Stimulated activated naive B cell treated with anti-CD40 and anti-IgM and Interleukin-4, amounts not matched to agents 10 μg/mL and 1 μg/mL and 100 μg/mL, for 72 hours (primary cell): ENCODE data around the gene SLC8A1.
A peak's percentile ranks its signal among the peaks of the same experiment; 100 is the strongest.

Source experiments
- ATAC-seq, 2 donors: fragments of 150-1000 bp; cut with Tn5 transposase; replicated peaks; 2 replicates each; pipeline ENCODE4 v1.10.0; 2021; ENCODE audit warnings: moderate library complexity in 1 of 2
- DNase-seq: peaks from one replicate; pipeline ENCODE4 v3.0.0; 2021
- H3K27ac Mint-ChIP-seq: one replicate; pipeline ENCODE4 v1.8.0; 2022; ENCODE audit warnings: mild to moderate bottlenecking, mixed read lengths
- H3K27me3 Mint-ChIP-seq, 2 donors: one replicate each; pipeline ENCODE4 v1.8.0; 2022; ENCODE audit warnings: mixed read lengths in 2 of 2
- H3K36me3 Mint-ChIP-seq, 2 donors: one replicate each; pipeline ENCODE4 v1.8.0; 2022; ENCODE audit warnings: mixed read lengths in 2 of 2, mild to moderate bottlenecking in 1 of 2
- H3K4me1 Mint-ChIP-seq, 2 donors: one replicate each; pipeline ENCODE4 v1.8.0; 2022; ENCODE audit warnings: mixed read lengths in 2 of 2, mild to moderate bottlenecking in 1 of 2
- H3K4me3 Mint-ChIP-seq, 2 donors: one replicate each; pipeline ENCODE4 v1.8.0; 2022; ENCODE audit warnings: mild to moderate bottlenecking in 2 of 2, mixed read lengths in 2 of 2, moderate library complexity in 1 of 2
- H3K9me3 Mint-ChIP-seq, 2 donors: one replicate each; pipeline ENCODE4 v1.8.0; 2022; ENCODE audit warnings: mixed read lengths in 2 of 2, mild to moderate bottlenecking in 1 of 2

SLC8A1 gene

DNA sequence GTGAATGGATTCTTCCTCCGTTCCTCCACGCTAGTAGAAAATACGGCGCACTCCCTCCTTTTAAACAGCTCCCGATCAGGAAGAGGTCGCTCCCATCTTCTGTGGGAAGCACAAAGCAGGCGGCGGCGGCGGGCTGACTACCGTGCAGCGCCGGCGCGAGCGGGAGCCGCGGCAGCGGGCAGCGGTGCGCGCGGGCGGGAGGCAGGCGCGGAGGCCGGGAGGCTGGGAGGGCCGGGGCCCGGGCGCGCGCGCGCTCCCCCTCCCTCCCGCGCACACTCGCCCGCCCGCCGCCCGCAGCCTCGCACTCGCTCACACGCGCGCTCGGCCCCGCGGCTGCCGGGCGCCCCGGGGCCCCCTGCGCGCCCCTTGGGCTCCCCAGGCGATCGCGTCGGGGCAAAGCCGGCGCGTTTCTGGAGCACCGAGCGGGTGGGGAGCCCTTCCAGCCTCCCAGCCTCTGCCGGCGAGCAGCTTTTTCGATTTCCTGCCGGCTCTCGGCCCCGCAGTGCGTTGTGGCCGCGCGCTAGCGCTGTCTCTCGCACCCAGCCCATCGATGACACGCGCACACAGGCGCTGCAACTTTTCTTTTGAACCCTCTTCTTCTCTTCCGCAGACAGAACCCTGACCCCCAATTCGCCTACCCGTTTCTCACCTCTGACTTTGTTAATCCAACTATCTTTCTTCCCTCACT, at the start of gene SLC8A1:
TSS of gene SLC8A1 (minus strand) at position 173 of the 688 bp plus-strand sequence.
- peak; percentile 53 to 54 for ATAC-seq

DNA sequence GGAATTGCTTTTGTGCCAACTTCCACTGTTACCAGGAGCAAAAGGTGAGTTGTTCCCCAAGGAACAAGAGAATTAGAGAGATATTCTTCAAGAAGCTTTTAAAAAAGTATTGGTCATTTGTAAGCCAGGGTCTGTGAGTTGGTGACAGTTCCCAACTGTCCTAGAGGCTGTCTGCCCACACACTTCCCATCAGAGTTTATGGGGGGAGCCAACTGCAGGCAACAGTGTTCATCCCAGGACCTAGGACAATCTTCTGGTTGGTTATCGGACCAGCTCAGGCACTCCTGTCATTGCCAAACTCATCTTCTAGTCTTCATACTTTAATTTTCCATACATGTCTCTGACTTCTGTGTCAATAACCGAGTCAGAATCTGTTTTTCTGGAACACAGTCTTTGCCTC, 47.5 kb upstream of the SLC8A1 start:
- no peak for ATAC-seq
- no peaks in the 10 kb centered on the region for H3K36me3 Mint-ChIP-seq
- H3K27me3 Mint-ChIP-seq, result no peaks in the 10 kb centered on the region
- DNase-seq, result no peak
- no peak overlapping the region for H3K27ac Mint-ChIP-seq
- H3K4me3 Mint-ChIP-seq, result no peak overlapping the region
- H3K4me1 Mint-ChIP-seq, result peaks cover 0 to 3% of the 10 kb centered on the region in 2 donors
- H3K9me3 Mint-ChIP-seq, result no peaks in the 10 kb centered on the region

More for the DNA sequence above, at the start of gene SLC8A1:
- Mint-ChIP-seq H3K4me3 (peak within 1 kb of the TSS; percentile 83), H3K4me1 (peaks cover 23 to 36% of the 10 kb centered on the region in 2 donors), H3K27ac (no peak within 1 kb of the TSS), H3K27me3 (peaks cover 32 to 51% of the 10 kb centered on the region in 2 donors), H3K36me3 (no peaks in the 10 kb centered on the region), H3K9me3 (no peaks in the 10 kb centered on the region)
- peak; percentile 8 for DNase-seq

DNA sequence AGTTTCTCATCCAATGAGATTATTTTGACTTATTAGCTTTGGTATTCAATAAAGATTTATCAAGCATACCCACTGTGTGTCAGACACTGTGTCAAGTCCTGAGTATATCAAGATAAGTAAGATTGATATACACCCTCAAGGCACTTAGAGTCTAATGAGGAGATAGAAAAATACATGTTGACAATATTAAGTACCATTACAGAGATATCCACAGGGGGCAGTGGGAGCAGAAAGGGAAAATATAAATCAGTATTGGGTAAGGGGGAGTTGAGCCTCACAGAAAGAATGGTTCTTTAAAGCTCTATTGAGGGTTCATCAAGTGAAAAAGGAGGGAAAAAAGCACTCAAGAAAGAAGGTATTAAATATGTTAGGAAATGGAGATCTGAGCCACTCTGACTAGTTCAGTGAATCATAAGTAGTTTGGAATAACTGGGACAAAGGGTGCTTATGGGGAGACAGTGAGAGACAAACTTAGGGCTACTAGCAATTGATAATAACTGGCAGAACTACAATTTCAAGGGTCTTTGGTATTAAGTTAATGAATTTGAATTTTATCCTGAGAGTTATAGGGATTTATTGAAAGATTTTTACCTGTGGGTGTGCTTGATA, 45.5 kb upstream of the SLC8A1 start:
- H3K4me3 Mint-ChIP-seq, result no peak overlapping the region
- H3K9me3 Mint-ChIP-seq, result peaks cover 2 to 4% of the 10 kb centered on the region in 2 donors
- H3K27ac Mint-ChIP-seq, result no peak overlapping the region
- ATAC-seq (no peak), DNase-seq (no peak)
- no peaks in the 10 kb centered on the region for H3K36me3 Mint-ChIP-seq
- no peaks in the 10 kb centered on the region for H3K27me3 Mint-ChIP-seq
- H3K4me1 Mint-ChIP-seq, result peaks cover 0 to 3% of the 10 kb centered on the region in 2 donors

DNA sequence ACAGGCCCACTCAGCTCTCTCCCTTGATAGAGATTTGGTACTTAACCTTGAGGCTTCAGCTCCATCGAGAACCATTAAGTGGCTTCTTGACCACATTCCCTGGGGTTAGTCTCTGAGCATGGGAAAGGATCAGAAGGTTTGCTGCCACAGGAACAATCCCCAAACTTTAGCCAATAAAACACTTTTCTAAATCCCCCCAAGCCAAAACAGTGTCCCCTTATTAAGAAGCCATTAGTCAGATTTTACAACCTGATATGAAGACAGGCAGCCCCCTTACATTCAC, 37.7 kb upstream of the SLC8A1 start:
- Mint-ChIP-seq H3K4me1 (peaks cover 7 to 20% of the 10 kb centered on the region in 2 donors), H3K9me3 (peaks cover 2 to 4% of the 10 kb centered on the region in 2 donors), H3K4me3 (peak overlapping the region; percentile 36 to 56), H3K36me3 (no peaks in the 10 kb centered on the region), H3K27me3 (no peaks in the 10 kb centered on the region), H3K27ac (peak overlapping the region; percentile 33)
- ATAC-seq, result no peak
- no peak for DNase-seq

DNA sequence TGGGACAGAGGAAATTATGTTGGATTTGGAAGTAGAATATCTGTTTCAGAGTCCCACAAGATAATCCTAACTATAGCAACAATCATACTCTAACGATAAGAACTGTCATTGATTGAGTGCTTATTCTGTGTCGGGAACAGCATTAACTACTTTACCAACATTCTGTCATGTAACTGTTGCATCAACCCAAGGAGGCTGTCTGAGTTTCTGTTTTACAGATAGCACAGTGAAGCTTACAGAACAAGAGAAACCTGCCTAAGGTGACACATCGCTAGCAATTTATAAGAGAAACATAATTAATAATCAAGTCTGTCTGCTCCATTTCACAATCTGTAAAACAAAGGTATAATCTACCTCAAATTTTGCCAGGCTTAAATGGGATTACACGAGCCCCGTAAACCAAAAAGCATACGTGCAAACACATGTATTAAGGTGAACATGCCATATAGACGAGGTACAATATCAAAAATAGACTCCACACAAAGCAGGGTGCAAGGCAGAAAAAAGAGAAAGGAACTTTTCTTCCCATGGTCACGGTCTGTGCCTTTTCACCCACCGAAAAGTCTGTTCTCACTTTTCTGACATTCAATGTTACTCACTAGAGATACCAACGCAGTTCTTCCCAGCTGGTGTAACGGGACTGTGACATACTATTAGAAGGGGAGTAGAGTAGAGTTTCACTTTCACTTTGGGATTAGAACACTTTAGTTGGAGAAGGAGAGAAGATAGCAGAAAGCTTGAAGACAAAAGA, 37.2 kb upstream of the SLC8A1 start:
- Mint-ChIP-seq H3K4me1 (peaks cover 7 to 20% of the 10 kb centered on the region in 2 donors), H3K27ac (peak overlapping the region; percentile 33), H3K4me3 (peak overlapping the region; percentile 36 to 56), H3K9me3 (peaks cover 2 to 4% of the 10 kb centered on the region in 2 donors), H3K27me3 (no peaks in the 10 kb centered on the region), H3K36me3 (no peaks in the 10 kb centered on the region)
- DNase-seq (no peak), ATAC-seq (peak; percentile 41)

DNA sequence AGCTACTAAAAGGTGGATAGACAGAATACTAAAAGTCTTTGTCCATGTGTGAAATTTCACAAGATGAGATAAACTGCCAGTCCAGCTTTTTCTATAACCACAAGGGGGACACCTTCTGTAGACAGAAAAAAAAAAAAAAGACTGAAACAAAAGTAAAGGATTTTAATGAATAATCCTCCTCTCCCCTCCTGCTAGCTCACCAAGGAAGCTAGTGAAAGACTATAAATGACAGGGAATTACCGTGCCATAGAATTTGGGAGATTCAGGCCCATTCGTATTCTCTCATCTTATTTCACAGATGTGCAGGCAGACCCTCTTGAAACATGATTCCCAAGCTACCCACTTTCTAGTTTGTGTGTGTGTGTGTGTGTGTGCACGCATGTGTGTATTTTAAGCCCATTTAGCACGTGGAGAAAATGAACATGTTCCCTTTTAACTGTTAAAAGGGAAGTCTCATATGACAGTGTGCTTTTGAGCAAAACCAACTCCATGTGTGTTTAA, 36.3 kb upstream of the SLC8A1 start:
- H3K4me1 Mint-ChIP-seq, result peaks cover 7 to 20% of the 10 kb centered on the region in 2 donors
- no peak overlapping the region for H3K4me3 Mint-ChIP-seq
- DNase-seq (no peak), ATAC-seq (no peak)
- no peaks in the 10 kb centered on the region for H3K36me3 Mint-ChIP-seq
- no peak overlapping the region for H3K27ac Mint-ChIP-seq
- peaks cover 2 to 5% of the 10 kb centered on the region in 2 donors for H3K9me3 Mint-ChIP-seq
- H3K27me3 Mint-ChIP-seq, result no peaks in the 10 kb centered on the region

DNA sequence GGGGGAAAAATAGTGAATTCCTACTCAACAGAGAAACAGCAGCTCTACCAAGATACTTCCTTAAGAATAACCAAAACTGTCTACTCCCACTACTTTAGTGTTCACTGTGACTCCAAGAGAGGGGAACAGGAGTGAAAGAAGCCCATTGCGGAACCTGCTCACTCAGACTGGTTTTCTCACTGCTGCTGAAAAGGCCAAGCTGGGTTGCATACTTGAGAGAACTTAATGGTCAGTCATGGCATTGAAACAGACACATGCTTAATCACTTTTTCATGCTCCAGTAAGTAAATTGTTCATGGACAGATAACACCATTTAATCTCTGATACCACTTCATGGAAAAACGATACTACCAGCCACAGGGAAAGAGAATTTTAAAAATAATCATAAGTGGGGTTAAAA, 35.7 kb upstream of the SLC8A1 start:
- ATAC-seq (no peak), DNase-seq (no peak)
- Mint-ChIP-seq H3K4me3 (no peak overlapping the region), H3K9me3 (peaks cover 2 to 5% of the 10 kb centered on the region in 2 donors), H3K36me3 (no peaks in the 10 kb centered on the region), H3K4me1 (peaks cover 7 to 20% of the 10 kb centered on the region in 2 donors), H3K27ac (no peak overlapping the region), H3K27me3 (no peaks in the 10 kb centered on the region)

DNA sequence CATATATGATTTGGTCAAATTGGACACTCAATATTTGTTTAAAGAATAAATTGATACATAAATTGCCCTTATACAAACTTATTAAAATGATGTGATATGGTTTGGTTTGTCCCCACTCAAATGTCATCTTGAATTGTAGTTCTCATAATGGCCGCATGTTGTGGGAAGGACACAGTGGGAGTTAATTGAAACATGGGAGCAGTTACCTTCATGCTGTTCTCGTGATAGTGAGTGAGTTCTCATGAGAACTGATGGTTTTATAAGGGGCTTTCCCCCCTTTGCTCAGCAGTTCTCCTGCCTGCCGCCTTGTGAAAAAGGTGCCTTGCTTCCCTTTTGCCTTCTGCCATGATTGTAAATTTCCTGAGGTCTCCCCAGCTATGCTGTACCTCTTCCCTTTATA, 34.0 kb upstream of the SLC8A1 start:
- peaks cover 7 to 20% of the 10 kb centered on the region in 2 donors for H3K4me1 Mint-ChIP-seq
- no peak overlapping the region for H3K27ac Mint-ChIP-seq
- H3K4me3 Mint-ChIP-seq, result no peak overlapping the region
- ATAC-seq (no peak), DNase-seq (no peak)
- H3K36me3 Mint-ChIP-seq, result no peaks in the 10 kb centered on the region
- no peaks in the 10 kb centered on the region for H3K27me3 Mint-ChIP-seq
- H3K9me3 Mint-ChIP-seq, result peaks cover 2 to 5% of the 10 kb centered on the region in 2 donors

DNA sequence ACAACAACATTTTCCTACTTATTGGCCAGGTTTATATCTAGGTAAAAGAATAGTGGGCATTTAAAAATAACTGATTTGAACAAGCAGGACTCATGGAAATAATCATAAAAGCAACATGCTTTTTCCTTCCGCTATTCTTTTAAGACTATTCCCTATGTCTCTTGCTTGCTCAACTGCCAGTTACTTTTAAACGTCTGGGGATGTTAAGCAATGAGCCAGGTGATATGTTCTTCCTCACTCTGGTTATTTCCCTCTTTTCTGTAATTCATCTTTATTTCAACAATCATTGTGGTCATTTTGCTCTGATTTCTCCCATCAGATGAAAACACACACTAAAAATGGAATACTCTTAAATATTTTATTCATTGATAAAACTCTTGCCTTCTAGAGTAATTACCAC, 33.4 kb upstream of the SLC8A1 start:
- Mint-ChIP-seq H3K4me3 (no peak overlapping the region), H3K4me1 (peaks cover 7 to 20% of the 10 kb centered on the region in 2 donors), H3K36me3 (no peaks in the 10 kb centered on the region), H3K27me3 (no peaks in the 10 kb centered on the region), H3K9me3 (peaks cover 2 to 5% of the 10 kb centered on the region in 2 donors), H3K27ac (no peak overlapping the region)
- DNase-seq (no peak), ATAC-seq (no peak)

DNA sequence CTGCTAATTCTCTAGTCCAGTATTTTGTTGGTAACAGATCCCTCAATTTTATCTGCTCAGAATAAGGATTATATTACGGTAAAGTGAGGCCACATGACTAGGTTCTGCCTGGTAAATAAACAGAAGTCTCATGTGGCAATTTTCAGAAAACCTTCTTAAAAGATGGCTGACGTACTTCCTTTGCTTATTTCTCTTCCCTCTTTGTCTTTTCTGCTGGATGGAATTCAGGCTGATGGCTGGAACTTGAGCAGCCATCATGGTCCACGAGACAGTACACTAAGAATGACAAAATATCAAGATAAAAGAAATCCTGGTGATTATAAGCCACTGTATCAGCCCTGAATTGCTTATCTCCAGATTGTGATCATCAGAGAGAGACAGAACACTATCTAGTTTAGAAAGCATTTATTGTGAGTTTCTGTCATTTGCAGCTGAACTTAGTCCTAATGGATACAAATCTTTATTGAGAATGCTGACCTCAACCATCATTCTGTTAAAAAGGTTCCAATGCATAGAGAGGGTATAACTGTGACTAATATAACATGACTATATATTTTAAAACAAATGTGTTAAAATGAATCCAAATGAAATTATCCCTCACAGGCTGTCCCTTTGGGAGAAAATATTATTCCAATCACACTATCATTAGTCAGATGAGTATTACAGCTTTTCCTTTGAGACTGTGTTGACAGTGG, 31.8 kb upstream of the SLC8A1 start:
- ATAC-seq (no peak), DNase-seq (no peak)
- H3K36me3 Mint-ChIP-seq, result no peaks in the 10 kb centered on the region
- H3K27me3 Mint-ChIP-seq, result no peaks in the 10 kb centered on the region
- H3K4me3 Mint-ChIP-seq, result no peak overlapping the region
- peaks cover 2 to 5% of the 10 kb centered on the region in 2 donors for H3K9me3 Mint-ChIP-seq
- no peak overlapping the region for H3K27ac Mint-ChIP-seq
- peaks cover 2 to 6% of the 10 kb centered on the region in 2 donors for H3K4me1 Mint-ChIP-seq

DNA sequence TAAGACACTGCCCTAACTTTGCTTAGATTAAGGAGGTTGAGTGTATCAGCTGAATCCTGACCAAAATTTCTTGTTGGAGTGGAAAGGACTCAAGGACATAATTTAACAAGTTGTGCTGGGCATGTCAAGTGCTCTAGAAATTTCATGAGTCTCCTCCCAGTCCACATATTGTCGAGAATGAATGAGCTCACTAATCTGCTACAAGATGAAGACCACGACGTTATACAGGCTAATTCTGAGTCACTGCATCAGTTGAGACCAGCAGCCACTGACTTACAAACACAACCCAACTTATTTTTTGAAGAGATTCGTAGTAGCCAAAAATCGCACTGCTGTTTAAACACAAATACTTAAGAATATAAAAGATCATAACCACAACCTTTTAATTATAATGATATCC, 28.7 kb upstream of the SLC8A1 start:
- Mint-ChIP-seq H3K36me3 (no peaks in the 10 kb centered on the region), H3K27ac (no peak overlapping the region), H3K4me1 (no peaks in the 10 kb centered on the region), H3K4me3 (no peak overlapping the region), H3K9me3 (peaks cover 2 to 5% of the 10 kb centered on the region in 2 donors), H3K27me3 (no peaks in the 10 kb centered on the region)
- no peak for ATAC-seq
- no peak for DNase-seq

DNA sequence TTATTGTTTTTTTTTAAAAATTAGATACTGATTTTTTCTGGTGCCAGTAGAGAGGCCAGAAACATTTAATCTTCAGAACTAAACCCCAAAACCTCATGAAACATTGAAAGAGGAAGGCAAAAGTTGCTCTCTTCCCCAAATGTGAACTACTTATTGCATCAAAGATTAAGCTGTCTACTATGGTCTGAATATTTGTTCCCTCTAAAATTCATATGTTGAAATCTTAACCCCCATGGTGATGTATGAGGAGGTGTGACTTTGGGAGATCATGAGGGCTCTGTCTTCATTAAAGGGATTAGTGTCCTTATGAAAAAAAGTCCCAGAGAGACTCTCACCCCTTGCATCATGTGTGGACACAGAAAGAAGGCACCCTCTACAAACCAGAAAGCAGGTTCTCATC, 28.2 kb upstream of the SLC8A1 start:
- ATAC-seq (no peak), DNase-seq (no peak)
- Mint-ChIP-seq H3K9me3 (peaks cover 2 to 5% of the 10 kb centered on the region in 2 donors), H3K36me3 (no peaks in the 10 kb centered on the region), H3K4me3 (no peak overlapping the region), H3K27me3 (no peaks in the 10 kb centered on the region), H3K4me1 (no peaks in the 10 kb centered on the region), H3K27ac (no peak overlapping the region)

DNA sequence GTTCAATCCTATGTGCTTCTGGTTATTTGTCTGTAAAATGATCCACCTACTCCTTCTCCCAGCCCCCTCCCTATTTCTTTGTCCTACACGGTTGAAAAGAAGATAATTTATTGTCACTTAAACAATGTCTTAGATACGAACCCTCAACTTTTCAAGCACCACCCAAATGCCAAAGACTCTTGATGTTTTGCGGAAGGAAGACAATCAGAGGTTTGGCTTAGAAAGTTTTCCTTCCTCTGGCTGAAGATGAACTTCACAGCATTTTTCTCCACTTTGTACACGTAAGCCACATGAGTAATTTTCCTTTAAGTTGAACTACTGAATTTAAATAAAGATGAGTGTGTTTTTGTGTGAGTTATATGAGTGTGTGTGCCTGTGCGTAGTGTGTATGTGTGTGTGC, 25.5 kb upstream of the SLC8A1 start:
- Mint-ChIP-seq H3K27me3 (no peaks in the 10 kb centered on the region), H3K9me3 (no peaks in the 10 kb centered on the region), H3K27ac (no peak overlapping the region), H3K36me3 (no peaks in the 10 kb centered on the region), H3K4me1 (no peaks in the 10 kb centered on the region), H3K4me3 (no peak overlapping the region)
- no peak for ATAC-seq
- no peak for DNase-seq

DNA sequence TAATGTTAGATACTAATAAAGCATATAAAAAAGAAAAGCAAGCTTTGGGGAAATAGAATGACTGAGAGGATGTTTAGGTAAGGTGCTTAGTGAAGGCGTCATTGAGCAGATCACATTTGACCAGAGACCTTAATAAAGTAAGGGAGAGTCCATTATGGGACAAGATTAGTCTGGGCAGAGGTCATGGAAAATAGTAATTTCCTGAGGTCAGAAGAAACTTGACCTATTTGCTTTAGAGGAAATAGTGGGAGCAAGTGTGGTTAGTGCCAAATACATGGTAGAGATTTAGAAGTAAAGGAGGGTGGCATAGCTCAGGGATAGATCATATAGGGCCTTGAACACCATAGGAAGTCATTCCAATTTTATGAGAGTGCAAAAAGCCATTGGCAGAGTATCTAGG, 24.5 kb upstream of the SLC8A1 start:
- DNase-seq, result no peak
- H3K4me3 Mint-ChIP-seq, result no peak overlapping the region
- ATAC-seq, result no peak
- H3K4me1 Mint-ChIP-seq, result peaks cover 0 to 2% of the 10 kb centered on the region in 2 donors
- no peaks in the 10 kb centered on the region for H3K36me3 Mint-ChIP-seq
- no peak overlapping the region for H3K27ac Mint-ChIP-seq
- H3K9me3 Mint-ChIP-seq, result no peaks in the 10 kb centered on the region
- H3K27me3 Mint-ChIP-seq, result no peaks in the 10 kb centered on the region
